ENCODE measurements around the gene FIGN.

DNA sequence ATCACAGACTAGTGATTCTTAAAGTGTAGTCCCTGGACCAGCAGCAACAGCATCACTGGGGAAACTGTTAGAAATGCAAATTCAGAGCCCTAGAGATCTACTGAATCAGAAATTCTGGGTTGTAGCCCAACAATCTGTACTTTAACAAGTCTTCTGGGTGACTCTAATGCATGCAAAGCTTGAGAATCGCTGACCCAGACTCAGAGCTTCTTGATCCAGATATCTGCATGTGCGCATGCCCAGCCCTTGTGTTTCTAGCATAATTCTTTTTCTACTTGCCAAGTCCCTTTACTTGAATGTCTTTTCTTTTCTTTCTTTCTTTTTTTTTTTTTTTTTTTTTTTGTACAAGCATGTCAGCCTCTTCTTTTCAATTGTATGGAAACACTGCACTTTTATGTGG lies 60.4 kb downstream of the FIGN start:
- TF ChIP-seq, protein P1, sequence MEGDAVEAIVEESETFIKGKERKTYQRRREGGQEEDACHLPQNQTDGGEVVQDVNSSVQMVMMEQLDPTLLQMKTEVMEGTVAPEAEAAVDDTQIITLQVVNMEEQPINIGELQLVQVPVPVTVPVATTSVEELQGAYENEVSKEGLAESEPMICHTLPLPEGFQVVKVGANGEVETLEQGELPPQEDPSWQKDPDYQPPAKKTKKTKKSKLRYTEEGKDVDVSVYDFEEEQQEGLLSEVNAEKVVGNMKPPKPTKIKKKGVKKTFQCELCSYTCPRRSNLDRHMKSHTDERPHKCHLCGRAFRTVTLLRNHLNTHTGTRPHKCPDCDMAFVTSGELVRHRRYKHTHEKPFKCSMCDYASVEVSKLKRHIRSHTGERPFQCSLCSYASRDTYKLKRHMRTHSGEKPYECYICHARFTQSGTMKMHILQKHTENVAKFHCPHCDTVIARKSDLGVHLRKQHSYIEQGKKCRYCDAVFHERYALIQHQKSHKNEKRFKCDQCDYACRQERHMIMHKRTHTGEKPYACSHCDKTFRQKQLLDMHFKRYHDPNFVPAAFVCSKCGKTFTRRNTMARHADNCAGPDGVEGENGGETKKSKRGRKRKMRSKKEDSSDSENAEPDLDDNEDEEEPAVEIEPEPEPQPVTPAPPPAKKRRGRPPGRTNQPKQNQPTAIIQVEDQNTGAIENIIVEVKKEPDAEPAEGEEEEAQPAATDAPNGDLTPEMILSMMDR (IDR thresholded peaks at IDR 0.05), result no peak
- no peak for TF ChIP-seq POLR2A (IDR thresholded peaks at IDR 0.05)

Measured in heart left ventricle (tissue), 13 donors.